Spleen (tissue), 13 donors: ENCODE results near the gene HPCAL1. TPM values are rescaled to one million over a fixed set of nuclear protein-coding genes. Genes with fewer than 3 reads are reported as not detected.

Source experiments
- DNase-seq: peaks from one replicate; pipeline ENCODE4 v3.0.0-alpha.2; 2020
- H3K27ac ChIP-seq, 8 donors: fragments of 200-600 bp; sonication (generic) in 7 of 8; 1 replicate in 4 of 8; 2 replicates in 4 of 8; pipeline versions ENCODE4 v1.5.0 to v1.8.0; 2016 to 2021; ENCODE audit warnings: inconsistent platforms in 4 of 8, mild to moderate bottlenecking in 4 of 8, moderate library complexity in 1 of 8
- H3K27me3 ChIP-seq, 7 donors: fragments of 200-600 bp; sonication (generic) in 6 of 7; replicated peaks in 1 of 7; 1 replicate in 4 of 7; 2 replicates in 3 of 7; pipeline versions ENCODE4 v1.5.0 to v1.8.0; 2016 to 2021; ENCODE audit warnings: inconsistent platforms in 3 of 7, mild to moderate bottlenecking in 1 of 7
- H3K36me3 ChIP-seq, 6 donors: fragments of 200-600 bp; sonication (generic) in 5 of 6; 1 replicate in 4 of 6; 2 replicates in 2 of 6; pipeline versions ENCODE4 v1.5.0 to v1.8.0; 2016 to 2021; ENCODE audit warnings: inconsistent platforms in 2 of 6
- H3K4me1 ChIP-seq, 6 donors: fragments of 200-600 bp; sonication (generic) in 5 of 6; 1 replicate in 3 of 6; 2 replicates in 3 of 6; pipeline versions ENCODE4 v1.5.0 to v1.8.0; 2016 to 2021; ENCODE audit warnings: inconsistent platforms in 3 of 6
- H3K4me3 ChIP-seq, 8 donors: fragments of 200-600 bp; sonication (generic) in 7 of 8; 1 replicate in 4 of 8; 2 replicates in 4 of 8; pipeline versions ENCODE4 v1.5.0 to v1.8.0; 2016 to 2021; ENCODE audit warnings: inconsistent platforms in 4 of 8, mild to moderate bottlenecking in 4 of 8, moderate library complexity in 2 of 8
- H3K9me3 ChIP-seq, 8 donors: fragments of 200-600 bp; sonication (generic) in 7 of 8; 1 replicate in 4 of 8; 2 replicates in 4 of 8; pipeline versions ENCODE4 v1.5.0 to v1.8.0; 2016 to 2021; ENCODE audit warnings: inconsistent platforms in 4 of 8
- POLR2A ChIP-seq, 3 donors: fragments of 450-650 bp; IDR thresholded peaks; one replicate each; pipeline ENCODE4 v1.5.1; 2017; ENCODE audit warnings: antibody characterized with exemption in 3 of 3, mild to moderate bottlenecking in 1 of 3
- POLR2AphosphoS5 ChIP-seq, 3 donors: sonication (generic); formaldehyde crosslinking; IDR thresholded peaks; one replicate each; pipeline ENCODE4 v1.5.1; 2017; ENCODE audit warnings: antibody characterized with exemption in 3 of 3
- WGBS, 5 donors: extraction: QIAGEN DNeasy Blood & Tissue Kit in 3 of 5; methylation state at CpG; one replicate each; pipeline versions ENCODE4 v1.1.5 to v1.1.7; 2013 to 2018; 5-methylcytosine and 5-hydroxymethylcytosine counted together
- intact Hi-C: fragments of 100-400 bp; cut with DNase I; formaldehyde crosslinking; loops from one replicate; pipeline ENCODE4 v1.15.0; 2023; ENCODE audit warnings: low total_unique reads
- long read RNA-seq, 2 donors: transcript quantifications; one replicate each; lab custom pipeline, GENCODE V29; 2026
- polyA plus RNA-seq, 3 donors: library from polyadenylated mRNA; stranded (reverse); fragments of 200-250 nt; gene quantifications; one replicate each; pipeline ENCODE4 v1.2.1, GENCODE V29; 2013
- total RNA-seq, 7 donors: library from RNA; depleted of rRNA in 3 of 7; stranded (reverse); fragments of >200 nt in 3 of 7; fragmentation: NEBNext Ultra II Directional in 4 of 7; extraction: Animal tissue kit (Norgen Biotek cat#: 25700) in 4 of 7; gene quantifications; one replicate each; pipeline versions ENCODE4 v1.1.0 to v1.2.1, GENCODE V29; 2016 to 2021
- TF ChIP-seq, protein P1 (sequence below), 11 experiments: fragments of 200-600 bp in 7 of 11; fragments of 450-650 bp in 4 of 11; sonication (generic) in 4 of 11; IDR thresholded peaks in 8 of 11; conservative IDR thresholded peaks in 3 of 11; 1 replicate in 7 of 11; 2 replicates in 4 of 11; pipeline versions ENCODE4 v1.4.0 to v1.8.0; 2016 to 2021; ENCODE audit warnings: antibody characterized with exemption in 11 of 11, inconsistent platforms in 4 of 11, mild to moderate bottlenecking in 1 of 11
- donor health status: healthy with polysubstance abuse.
- donor health status: DM: no; HTN: no; CAD: no; lungs with moderate emphysema.
- donor health status: DM: no; HTN: no; CAD: no.
- donor health status: Bipolar disorder and iron deficiency.
- donor health status: healthy.
- donor health status: DM: no; HTN: no; CAD: no.
- donor health status: DM: yes; HTN: yes; CAD: no.

Gene HPCAL1
- total RNA-seq (10 to 100 TPM; 42.3 to 80.6 (median 57.5) TPM), polyA plus RNA-seq (10 to 100 TPM; 41.9 to 58.5 (median 57.9) TPM)
- long read RNA-seq, donor 1, transcript HPCAL1-201 (5 exons, 1,751 nt), result major isoform, 20 of 26 reads
- long read RNA-seq, donor 1, partial matches to known transcripts, result 6 of 26 reads
- long read RNA-seq, donor 1, other reads (novel, unspliced or antisense), result 0 of 26 reads
- long read RNA-seq, donor 2, transcript HPCAL1-201 (5 exons, 1,751 nt), result major isoform, 24 of 24 reads
- long read RNA-seq, donor 2, partial matches to known transcripts, result 0 of 24 reads
- long read RNA-seq, donor 2, other reads (novel, unspliced or antisense), result 0 of 24 reads

DNA sequence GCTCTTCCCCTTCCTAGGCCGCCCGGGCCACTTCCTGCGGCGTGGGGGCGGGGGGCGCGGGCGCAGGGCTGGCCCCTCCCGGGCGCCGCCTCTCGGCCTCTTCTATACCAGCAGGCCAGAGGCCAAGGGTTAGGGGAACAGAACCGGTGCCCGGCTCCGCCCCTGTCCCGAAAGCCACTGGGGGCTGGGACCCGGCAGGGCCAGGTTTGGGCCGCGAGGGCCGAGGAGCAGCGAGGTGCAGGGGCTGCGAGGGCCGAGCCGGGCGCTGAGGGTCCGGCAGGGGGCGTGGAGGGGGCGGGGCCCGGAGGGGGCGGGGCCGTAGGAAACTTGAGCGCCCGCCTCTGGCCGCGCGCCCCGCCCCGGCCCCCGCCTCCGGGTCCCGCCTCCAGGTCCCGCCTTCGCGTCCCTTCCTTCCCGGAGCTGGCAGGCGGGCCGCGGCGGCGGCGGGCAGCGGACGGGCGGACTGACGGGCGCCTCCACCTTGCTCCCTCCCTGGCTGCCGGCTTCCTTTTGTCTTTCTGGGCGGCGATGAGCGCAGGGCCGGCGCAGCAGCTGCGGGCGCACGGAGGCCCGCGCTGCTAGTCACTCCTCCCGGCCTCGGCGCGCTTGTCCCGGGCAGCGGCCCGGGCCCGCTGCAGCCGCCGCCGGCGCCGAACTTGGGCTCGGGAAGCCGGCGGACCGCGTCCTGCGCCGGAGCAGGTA is at the start of gene HPCAL1:
Gene HPCAL1, plus strand, starts transcription at position 426 of the 702 bp plus-strand sequence. CDS start 116,854 bp downstream, outside the sequence.
- WGBS, 5 donors, result 0 to 1% (median 0%) methylated on average over 10 to 87 of the region's 87 CpGs
- H3K36me3 ChIP-seq, result no peaks in the 10 kb centered on the region
- H3K4me3 ChIP-seq, result peak within 1 kb of the TSS; percentile 88 to 99 (median 94)
- intact Hi-C loops, result loop anchor here (10.0 kb wide), 1 partner anchor 102 kb away; no protein-coding TSS in a partner anchor
- H3K27ac ChIP-seq, result peak within 1 kb of the TSS; percentile 77 to 96 (median 90)
- H3K4me1 ChIP-seq, result peaks cover 37 to 88% (median 64%) of the 10 kb centered on the region in 6 donors
- H3K9me3 ChIP-seq, result no peaks in the 10 kb centered on the region
- H3K27me3 ChIP-seq, result peaks cover 0 to 17% (median 0%) of the 10 kb centered on the region in 7 donors
- TF ChIP-seq, protein P1, sequence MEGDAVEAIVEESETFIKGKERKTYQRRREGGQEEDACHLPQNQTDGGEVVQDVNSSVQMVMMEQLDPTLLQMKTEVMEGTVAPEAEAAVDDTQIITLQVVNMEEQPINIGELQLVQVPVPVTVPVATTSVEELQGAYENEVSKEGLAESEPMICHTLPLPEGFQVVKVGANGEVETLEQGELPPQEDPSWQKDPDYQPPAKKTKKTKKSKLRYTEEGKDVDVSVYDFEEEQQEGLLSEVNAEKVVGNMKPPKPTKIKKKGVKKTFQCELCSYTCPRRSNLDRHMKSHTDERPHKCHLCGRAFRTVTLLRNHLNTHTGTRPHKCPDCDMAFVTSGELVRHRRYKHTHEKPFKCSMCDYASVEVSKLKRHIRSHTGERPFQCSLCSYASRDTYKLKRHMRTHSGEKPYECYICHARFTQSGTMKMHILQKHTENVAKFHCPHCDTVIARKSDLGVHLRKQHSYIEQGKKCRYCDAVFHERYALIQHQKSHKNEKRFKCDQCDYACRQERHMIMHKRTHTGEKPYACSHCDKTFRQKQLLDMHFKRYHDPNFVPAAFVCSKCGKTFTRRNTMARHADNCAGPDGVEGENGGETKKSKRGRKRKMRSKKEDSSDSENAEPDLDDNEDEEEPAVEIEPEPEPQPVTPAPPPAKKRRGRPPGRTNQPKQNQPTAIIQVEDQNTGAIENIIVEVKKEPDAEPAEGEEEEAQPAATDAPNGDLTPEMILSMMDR (IDR thresholded peaks at IDR 0.05 in 8 of 11, conservative IDR thresholded peaks at IDR 0.05 in 3 of 11), result peak; percentile 32 to 92 (median 81)
- peak; percentile 92 to 95 (median 94) for TF ChIP-seq POLR2AphosphoS5 (IDR thresholded peaks at IDR 0.05)
- TF ChIP-seq POLR2A (IDR thresholded peaks at IDR 0.05), result peak in 2 of 3 donors; percentile 53 to 83
- DNase-seq, result peak; percentile 99

DNA sequence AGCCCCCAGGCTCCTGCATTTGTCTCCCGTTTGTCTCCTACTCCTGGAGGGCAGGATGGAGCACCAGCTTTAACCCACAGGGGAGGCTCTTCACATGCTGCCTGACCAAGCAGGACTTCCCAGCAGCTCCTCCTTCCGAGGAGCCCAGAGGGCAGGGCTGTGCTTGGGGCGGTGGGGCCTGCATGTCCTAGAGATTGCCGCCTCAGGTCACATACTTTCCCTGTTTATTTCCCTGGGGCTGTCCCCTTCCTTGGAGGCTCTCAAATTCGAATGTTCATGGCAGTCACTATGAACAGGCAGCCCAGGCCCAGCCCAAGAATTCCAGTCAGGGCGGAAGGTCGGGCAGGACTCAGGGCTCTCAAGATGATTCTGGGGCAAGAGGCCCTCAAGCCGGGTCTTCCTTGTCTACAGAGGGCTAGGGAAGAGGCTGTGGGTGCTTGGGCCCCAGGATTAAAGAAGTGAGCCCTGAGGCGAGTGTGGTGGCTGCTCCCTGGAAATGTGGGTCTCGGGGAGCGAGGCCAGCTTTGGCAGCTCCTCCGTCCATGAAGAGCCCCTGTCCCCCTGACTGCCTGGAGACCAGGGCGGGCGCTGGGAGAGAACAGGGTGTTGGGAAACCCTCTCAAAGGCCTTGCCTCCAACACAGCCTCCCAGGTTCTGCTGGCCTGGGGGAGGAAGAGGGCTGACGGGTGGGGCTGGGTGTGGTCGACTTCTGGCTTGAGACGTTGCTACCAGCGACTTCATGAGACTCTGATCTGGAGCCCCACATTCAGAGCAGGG is 48.9 kb upstream of the HPCAL1 start:
- peaks cover 0 to 19% (median 0%) of the 10 kb centered on the region in 7 donors for H3K27me3 ChIP-seq
- H3K4me3 ChIP-seq, result no peak overlapping the region
- H3K27ac ChIP-seq, result no peak overlapping the region
- no peaks in the 10 kb centered on the region for H3K36me3 ChIP-seq
- peak; percentile 62 for DNase-seq
- intact Hi-C loops, result no loop called here
- H3K4me1 ChIP-seq, result peaks cover 0 to 13% (median 0%) of the 10 kb centered on the region in 6 donors
- peaks cover 3 to 24% (median 23%) of the 10 kb centered on the region in 8 donors for H3K9me3 ChIP-seq
- 77 to 93% (median 84%) methylated on average over 13 to 18 of the region's 18 CpGs for WGBS, 5 donors
- no peak for TF ChIP-seq POLR2AphosphoS5 (IDR thresholded peaks at IDR 0.05)
- TF ChIP-seq, protein P1 (IDR thresholded peaks at IDR 0.05 in 8 of 11, conservative IDR thresholded peaks at IDR 0.05 in 3 of 11), result no peak
- no peak for TF ChIP-seq POLR2A (IDR thresholded peaks at IDR 0.05)

DNA sequence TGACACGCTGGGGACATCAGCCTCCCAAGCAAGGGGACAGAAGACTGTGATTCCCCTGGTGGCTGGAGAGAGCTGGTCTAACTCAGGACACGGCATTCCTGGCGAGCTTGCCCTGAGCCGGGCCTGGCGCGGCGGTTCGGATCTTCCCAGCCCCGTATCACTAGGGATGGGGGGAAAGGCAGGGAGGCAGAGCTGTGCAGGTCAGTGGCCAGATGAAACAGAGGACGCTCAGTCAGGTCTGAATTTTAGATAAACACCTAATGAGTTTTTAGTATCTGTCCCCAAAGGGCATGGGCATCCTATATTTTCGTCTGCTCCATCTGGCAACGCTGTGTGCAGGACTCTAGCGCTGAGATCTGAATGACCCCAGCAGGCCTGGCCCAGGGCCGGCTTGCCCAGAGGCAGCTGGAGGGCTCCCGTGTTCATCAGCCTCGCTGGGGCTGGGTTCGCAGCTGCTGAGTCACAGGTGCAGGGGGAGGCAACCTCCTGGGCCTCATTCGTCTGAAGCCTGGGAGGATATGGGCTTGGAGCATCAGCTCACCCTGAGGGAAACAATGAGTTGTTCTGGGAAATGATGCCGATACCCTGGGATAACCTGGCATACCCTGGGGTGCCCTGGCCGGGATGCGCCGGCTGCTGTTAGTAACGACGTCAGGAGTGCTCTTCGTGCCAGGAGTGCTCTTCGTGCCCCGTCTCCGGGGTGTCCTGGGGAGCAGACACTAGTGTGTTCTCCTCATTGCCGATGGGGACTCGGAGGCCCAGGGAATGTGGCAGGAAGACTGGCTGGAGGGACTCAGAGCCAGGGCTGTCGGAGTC is 48.1 kb upstream of the HPCAL1 start:
- TF ChIP-seq, protein P1 (IDR thresholded peaks at IDR 0.05 in 8 of 11, conservative IDR thresholded peaks at IDR 0.05 in 3 of 11), result no peak
- no peak for TF ChIP-seq POLR2A (IDR thresholded peaks at IDR 0.05)
- Histone ChIP-seq H3K27me3 (peaks cover 0 to 19% (median 0%) of the 10 kb centered on the region in 7 donors), H3K27ac (no peak overlapping the region), H3K4me3 (no peak overlapping the region), H3K4me1 (peaks cover 0 to 13% (median 0%) of the 10 kb centered on the region in 6 donors), H3K9me3 (peaks cover 3 to 16% (median 15%) of the 10 kb centered on the region in 8 donors), H3K36me3 (no peaks in the 10 kb centered on the region)
- intact Hi-C loops, result no loop called here
- peak; percentile 73 for DNase-seq
- WGBS, 5 donors, result 86 to 91% (median 89%) methylated on average over 15 to 31 of the region's 31 CpGs
